Raji (cell line): ENCODE data around the gene KIF5A.

Source experiments
- POLR2A ChIP-seq: IDR thresholded peaks from 2 replicates; pipeline ENCODE4 v1.6.1; 2011; ENCODE audit warnings: low read depth, low read length, control low read depth; ENCODE audit not compliant: insufficient read depth

The KIF5A gene

GRCh38 chr12:57622293-57623245, 72.7 kb downstream of the KIF5A start:
- no peak for TF ChIP-seq POLR2A

- no peak for TF ChIP-seq POLR2A
Observed at GRCh38 chr12:57623385-57623784, 73.5 kb downstream of the KIF5A start.

- no peak for TF ChIP-seq POLR2A
Observed at GRCh38 chr12:57623811-57624390, 74.1 kb downstream of the KIF5A start.

- no peak for TF ChIP-seq POLR2A
Observed at GRCh38 chr12:57624441-57625220, 74.8 kb downstream of the KIF5A start.

GRCh38 chr12:57625261-57626032, 75.6 kb downstream of the KIF5A start:
- TF ChIP-seq POLR2A, result no peak

- no peak for TF ChIP-seq POLR2A
Observed at GRCh38 chr12:57626111-57626920, 76.5 kb downstream of the KIF5A start.

GRCh38 chr12:57626921-57627445, 77.1 kb downstream of the KIF5A start:
- TF ChIP-seq POLR2A, result no peak

GRCh38 chr12:57627501-57628279, 77.8 kb downstream of the KIF5A start:
- TF ChIP-seq POLR2A, result no peak

- TF ChIP-seq POLR2A, result no peak
Observed at GRCh38 chr12:57628280-57629191, 78.7 kb downstream of the KIF5A start.

- no peak for TF ChIP-seq POLR2A
Observed at GRCh38 chr12:57629897-57630471, 80.1 kb downstream of the KIF5A start.

GRCh38 chr12:57630891-57631433, 81.1 kb downstream of the KIF5A start:
- TF ChIP-seq POLR2A, result no peak

- no peak for TF ChIP-seq POLR2A
Observed at GRCh38 chr12:57631566-57632072, 81.8 kb downstream of the KIF5A start.
